Esophagus muscularis mucosa (tissue), 4 donors: ENCODE measurements around the gene MN1. TPM values are rescaled to one million over a fixed set of nuclear protein-coding genes. Genes with fewer than 3 reads are reported as not detected.

Experiments
- DNase-seq: peaks from one replicate; pipeline ENCODE4 v3.0.0-alpha.2; 2017; ENCODE audit errors: extremely low spot score
- H3K27ac ChIP-seq, 4 donors: fragments of 200-600 bp; sonication (generic); replicated peaks in 1 of 4; 1 replicate in 3 of 4; 2 replicates in 1 of 4; pipeline ENCODE4 v1.5.1; 2016 to 2019; ENCODE audit warnings: mild to moderate bottlenecking in 1 of 4
- H3K27me3 ChIP-seq, 4 donors: fragments of 200-600 bp; sonication (generic); one replicate each; pipeline versions ENCODE4 v1.5.1 to v1.6.0; 2016 to 2019
- H3K36me3 ChIP-seq, 4 donors: fragments of 200-600 bp; sonication (generic); one replicate each; pipeline ENCODE4 v1.5.1; 2016 to 2019
- H3K4me1 ChIP-seq, 4 donors: fragments of 200-600 bp; sonication (generic); one replicate each; pipeline ENCODE4 v1.5.1; 2016 to 2019
- H3K4me3 ChIP-seq, 4 donors: fragments of 200-600 bp; sonication (generic); 1 replicate in 2 of 4; 2 replicates in 2 of 4; pipeline ENCODE4 v1.5.1; 2016 to 2019; ENCODE audit warnings: mild to moderate bottlenecking in 4 of 4, moderate library complexity in 1 of 4
- H3K9me3 ChIP-seq, 4 donors: fragments of 200-600 bp; sonication (generic); 1 replicate in 3 of 4; 2 replicates in 1 of 4; pipeline ENCODE4 v1.5.1; 2016 to 2019
- EP300 ChIP-seq: sonication (generic); formaldehyde crosslinking; IDR thresholded peaks from one replicate; pipeline ENCODE4 v1.6.1; 2017; ENCODE audit warnings: antibody characterized with exemption
- POLR2A ChIP-seq: fragments of 450-650 bp; IDR thresholded peaks from one replicate; pipeline ENCODE4 v1.6.1; 2017; ENCODE audit warnings: antibody characterized with exemption, moderate library complexity, mild to moderate bottlenecking, low read depth
- POLR2AphosphoS5 ChIP-seq, 2 donors: sonication (generic); formaldehyde crosslinking; IDR thresholded peaks; one replicate each; pipeline ENCODE4 v1.6.1; 2017; ENCODE audit warnings: antibody characterized with exemption in 2 of 2
- WGBS: methylation state at CpG from one replicate; pipeline ENCODE4 v1.1.5; 2018; 5-methylcytosine and 5-hydroxymethylcytosine counted together
- intact Hi-C: fragments of 100-400 bp; cut with DNase I; formaldehyde crosslinking; loops from one replicate; pipeline ENCODE4 v1.15.1; 2023
- total RNA-seq, 4 donors: library from RNA; depleted of rRNA; stranded (reverse); fragments of >200 nt; gene quantifications; one replicate each; pipeline versions ENCODE4 v1.1.0 to v1.2.1, GENCODE V29; 2016
- TF ChIP-seq, protein P1 (sequence below), 3 experiments: fragments of 200-600 bp in 2 of 3; fragments of 450-650 bp in 1 of 3; sonication (generic) in 2 of 3; IDR thresholded peaks; one replicate each; pipeline ENCODE4 v1.5.1; 2017 to 2019; ENCODE audit warnings: antibody characterized with exemption in 3 of 3, mild to moderate bottlenecking in 2 of 3, moderate library complexity in 1 of 3

Gene MN1
- total RNA-seq, 4 donors from 2014 or later: 16.2 to 47.3 (median 29.0) TPM

DNA sequence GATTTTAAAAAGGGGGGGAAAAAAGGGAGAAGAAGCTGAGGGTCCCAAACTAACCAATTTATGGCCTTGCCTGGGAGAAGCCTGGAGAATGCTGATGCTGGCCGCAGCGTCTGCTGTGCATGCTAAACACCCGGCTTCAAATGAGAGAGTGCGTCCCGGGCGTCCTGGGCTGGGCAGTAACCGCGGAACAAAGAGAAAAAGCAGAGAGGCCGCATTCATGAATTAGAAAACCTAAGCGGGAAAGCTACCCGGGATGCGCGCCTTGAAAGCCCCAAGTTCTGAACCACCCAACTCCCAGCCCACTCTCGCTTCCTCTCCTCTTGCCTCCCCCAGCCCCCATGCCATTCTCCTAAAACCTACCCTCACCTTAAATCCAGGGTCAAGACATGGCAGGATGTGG lies 6.5 kb downstream of the MN1 start:
- intact Hi-C loops: no loop called here
- TF ChIP-seq EP300 (no peak), POLR2A (no peak), POLR2AphosphoS5 (IDR thresholded peaks at IDR 0.05) (no peak)
- TF ChIP-seq, protein P1, sequence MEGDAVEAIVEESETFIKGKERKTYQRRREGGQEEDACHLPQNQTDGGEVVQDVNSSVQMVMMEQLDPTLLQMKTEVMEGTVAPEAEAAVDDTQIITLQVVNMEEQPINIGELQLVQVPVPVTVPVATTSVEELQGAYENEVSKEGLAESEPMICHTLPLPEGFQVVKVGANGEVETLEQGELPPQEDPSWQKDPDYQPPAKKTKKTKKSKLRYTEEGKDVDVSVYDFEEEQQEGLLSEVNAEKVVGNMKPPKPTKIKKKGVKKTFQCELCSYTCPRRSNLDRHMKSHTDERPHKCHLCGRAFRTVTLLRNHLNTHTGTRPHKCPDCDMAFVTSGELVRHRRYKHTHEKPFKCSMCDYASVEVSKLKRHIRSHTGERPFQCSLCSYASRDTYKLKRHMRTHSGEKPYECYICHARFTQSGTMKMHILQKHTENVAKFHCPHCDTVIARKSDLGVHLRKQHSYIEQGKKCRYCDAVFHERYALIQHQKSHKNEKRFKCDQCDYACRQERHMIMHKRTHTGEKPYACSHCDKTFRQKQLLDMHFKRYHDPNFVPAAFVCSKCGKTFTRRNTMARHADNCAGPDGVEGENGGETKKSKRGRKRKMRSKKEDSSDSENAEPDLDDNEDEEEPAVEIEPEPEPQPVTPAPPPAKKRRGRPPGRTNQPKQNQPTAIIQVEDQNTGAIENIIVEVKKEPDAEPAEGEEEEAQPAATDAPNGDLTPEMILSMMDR (IDR thresholded peaks at IDR 0.05): no peak
- Histone ChIP-seq H3K4me3 (peak overlapping the region; percentile 88 to 91 (median 90)), H3K4me1 (peaks cover 35 to 93% (median 82%) of the 10 kb centered on the region in 4 donors), H3K27ac (peak overlapping the region; percentile 92 to 95 (median 92)), H3K9me3 (no peaks in the 10 kb centered on the region), H3K27me3 (peaks cover 0 to 7% (median 0%) of the 10 kb centered on the region in 4 donors), H3K36me3 (peaks cover 0 to 5% (median 0%) of the 10 kb centered on the region in 4 donors)
- WGBS: 58% methylated on average over 14 of the region's 14 CpGs
- no peak for DNase-seq

GRCh38 chr22:27794226-27794625 lies 7.3 kb downstream of the MN1 start:
- Histone ChIP-seq H3K27me3 (peaks cover 0 to 4% (median 0%) of the 10 kb centered on the region in 4 donors), H3K4me3 (peak overlapping the region; percentile 88 to 91 (median 90)), H3K36me3 (peaks cover 0 to 5% (median 0%) of the 10 kb centered on the region in 4 donors), H3K27ac (peak overlapping the region; percentile 92 to 95 (median 92)), H3K4me1 (peaks cover 33 to 93% (median 82%) of the 10 kb centered on the region in 4 donors), H3K9me3 (no peaks in the 10 kb centered on the region)
- WGBS: 55% methylated on average over 5 of the region's 5 CpGs
- intact Hi-C loops: no loop called here
- TF ChIP-seq POLR2A (no peak), POLR2AphosphoS5 (IDR thresholded peaks at IDR 0.05) (no peak), EP300 (no peak)
- TF ChIP-seq, protein P1 (IDR thresholded peaks at IDR 0.05): no peak
- DNase-seq: no peak

GRCh38 chr22:27793576-27793975 lies 8.0 kb downstream of the MN1 start:
- Histone ChIP-seq H3K27ac (peak overlapping the region; percentile 92 to 95 (median 92)), H3K9me3 (no peaks in the 10 kb centered on the region), H3K36me3 (peaks cover 0 to 5% (median 0%) of the 10 kb centered on the region in 4 donors), H3K4me3 (peak overlapping the region; percentile 88 to 91 (median 90)), H3K27me3 (no peaks in the 10 kb centered on the region), H3K4me1 (peaks cover 27 to 90% (median 79%) of the 10 kb centered on the region in 4 donors)
- no peak for DNase-seq
- TF ChIP-seq POLR2AphosphoS5 (IDR thresholded peaks at IDR 0.05) (peak in 1 of 2 donors; percentile 14), POLR2A (no peak), EP300 (no peak)
- intact Hi-C loops: no loop called here
- 69% methylated on average over 12 of the region's 12 CpGs for WGBS

GRCh38 chr22:27792452-27793161 lies 8.9 kb downstream of the MN1 start:
- Histone ChIP-seq H3K27ac (peak overlapping the region; percentile 92 to 95 (median 92)), H3K9me3 (no peaks in the 10 kb centered on the region), H3K27me3 (no peaks in the 10 kb centered on the region), H3K4me3 (peak overlapping the region in 2 of 4 donors; percentile 18 to 34), H3K36me3 (peaks cover 0 to 4% (median 0%) of the 10 kb centered on the region in 4 donors), H3K4me1 (peaks cover 23 to 88% (median 77%) of the 10 kb centered on the region in 4 donors)
- DNase-seq: no peak
- intact Hi-C loops: no loop called here
- WGBS: 47% methylated on average over 5 of the region's 8 CpGs
- TF ChIP-seq EP300 (no peak), POLR2AphosphoS5 (IDR thresholded peaks at IDR 0.05) (no peak), POLR2A (no peak)
- TF ChIP-seq, protein P1 (IDR thresholded peaks at IDR 0.05): no peak

DNA sequence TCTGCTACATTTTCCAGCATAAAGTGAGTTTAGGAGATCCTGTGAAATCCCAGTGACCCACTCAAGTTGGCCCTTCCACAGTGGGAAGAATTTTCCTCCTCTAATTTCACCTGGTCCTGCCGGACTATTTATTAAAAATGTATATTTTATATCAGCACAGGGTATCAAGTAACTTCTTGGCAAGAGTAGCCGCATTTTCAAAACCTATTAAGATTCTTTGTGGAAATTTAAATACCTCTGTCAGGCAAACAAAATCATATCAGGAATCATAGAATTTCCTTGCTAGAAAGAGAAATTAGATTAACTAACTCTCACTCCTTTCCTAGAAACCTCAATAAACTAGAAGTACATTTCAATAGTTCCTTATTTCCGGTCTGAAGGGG lies 9.7 kb downstream of the MN1 start:
- H3K4me1 ChIP-seq: peaks cover 23 to 88% (median 79%) of the 10 kb centered on the region in 4 donors
- no peak for DNase-seq
- H3K9me3 ChIP-seq: no peaks in the 10 kb centered on the region
- TF ChIP-seq, protein P1 (IDR thresholded peaks at IDR 0.05): no peak
- no peak for TF ChIP-seq POLR2AphosphoS5 (IDR thresholded peaks at IDR 0.05)
- no peak for TF ChIP-seq EP300
- TF ChIP-seq POLR2A: no peak
- intact Hi-C loops: no loop called here
- no peaks in the 10 kb centered on the region for H3K27me3 ChIP-seq
- no peaks in the 10 kb centered on the region for H3K36me3 ChIP-seq
- H3K27ac ChIP-seq: peak overlapping the region; percentile 92 to 95 (median 92)
- H3K4me3 ChIP-seq: peak overlapping the region; percentile 15 to 38 (median 32)
- WGBS: 53% methylated on average over 3 of the region's 3 CpGs
